HepG2 (cell line): ENCODE results near the gene CHST2. TPM values are rescaled to one million over a fixed set of nuclear protein-coding genes. Genes with fewer than 3 reads are reported as not detected.

Experiments used
- ATAC-seq: fragments of 200-7000 bp; cut with Tn5 transposase; 3 replicates; pipeline ENCODE4 v1.9.1; 2020; ENCODE audit warnings: mild to moderate bottlenecking, moderate library complexity
- BruUV-seq: library from RNA; stranded (reverse); fragments of 400-500 nt; replicated peaks from 2 replicates; lab custom pipeline; 2021; lab: Mats Ljungman, UMichigan
- CTCF ChIA-PET: fragments of 300-600 bp; formaldehyde crosslinking; extraction: SDS; loops from one replicate; lab custom pipeline; 2021; ENCODE audit warnings: low total read pairs, inconsistent platforms, low intra/inter-chr PET ratio; lab: Yijun Ruan, JAX
- POLR2A ChIA-PET: fragments of 350-600 bp; sonication (Branson Sonifier 250); formaldehyde crosslinking; loops from one replicate; lab custom pipeline; 2020; ENCODE audit warnings: antibody characterized with exemption, inconsistent platforms; lab: Yijun Ruan, JAX
- DNase-seq: peaks from one replicate; pipeline ENCODE4 v3.0.0-alpha.2; 2015; ENCODE audit warnings: low spot score
- FAIRE-seq: peaks from 3 replicates; lab custom pipeline; 2011; peaks lifted over from hg19 to GRCh38; lab: Jason Lieb, UNC
- H2AFZ ChIP-seq: one replicate; pipeline ENCODE4 v1.6.1; 2011; ENCODE audit warnings: low read length, inconsistent platforms
- H3K27ac ChIP-seq: fragments of 300-600 bp; 3 replicates; pipeline ENCODE4 v1.8.0; 2011; ENCODE audit warnings: mixed run types, mild to moderate bottlenecking, mixed read lengths, low read length, inconsistent platforms; ENCODE audit not compliant: insufficient read depth; ENCODE audit errors: extremely low read length
- H3K27me3 ChIP-seq, 2 experiments: fragments of 200-600 bp in 1 of 2; 2 replicates in 1 of 2; 3 replicates in 1 of 2; pipeline versions ENCODE4 v1.6.0 to v1.8.0; 2011; ENCODE audit warnings: low read length in 2 of 2, mild to moderate bottlenecking in 2 of 2, moderate library complexity in 2 of 2, inconsistent platforms in 1 of 2; ENCODE audit not compliant: insufficient read depth in 2 of 2, control insufficient read depth in 1 of 2
- H3K36me3 ChIP-seq, 2 experiments: fragments of 200-600 bp in 1 of 2; replicated peaks in 1 of 2; 2 replicates in 1 of 2; 3 replicates in 1 of 2; pipeline versions ENCODE4 v1.5.1 to v1.8.0; 2011; ENCODE audit warnings: low read length in 2 of 2, inconsistent platforms in 1 of 2; ENCODE audit not compliant: insufficient read depth in 2 of 2, control insufficient read depth in 1 of 2
- H3K4me1 ChIP-seq: 2 replicates; pipeline ENCODE4 v1.5.1; 2012; ENCODE audit warnings: low read length, inconsistent platforms; ENCODE audit not compliant: insufficient read depth
- H3K4me2 ChIP-seq: 2 replicates; pipeline ENCODE4 v1.6.0; 2011; ENCODE audit warnings: low read depth, low read length, inconsistent platforms
- H3K4me3 ChIP-seq, 3 experiments: fragments of 200-600 bp in 1 of 3; sonication (generic), shearing (Covaris generic) in 1 of 3; replicated peaks in 1 of 3; 2 replicates each; pipeline ENCODE4 v1.5.1; 2011 to 2016; ENCODE audit warnings: low read length in 3 of 3, inconsistent platforms in 2 of 3, low read depth in 2 of 3, mild to moderate bottlenecking in 2 of 3, control low read depth in 1 of 3, mixed read lengths in 1 of 3; ENCODE audit not compliant: insufficient read depth in 1 of 3
- H3K79me2 ChIP-seq: one replicate; pipeline ENCODE4 v1.6.1; 2011; ENCODE audit warnings: low read length, inconsistent platforms; ENCODE audit not compliant: insufficient read depth
- H3K9ac ChIP-seq: 2 replicates; pipeline ENCODE4 v1.6.0; 2011; ENCODE audit warnings: mild to moderate bottlenecking, low read depth, low read length, inconsistent platforms; ENCODE audit not compliant: insufficient read depth
- H3K9me3 ChIP-seq: 2 replicates; pipeline ENCODE4 v1.5.1; 2012; ENCODE audit warnings: mild to moderate bottlenecking, low read length
- H4K20me1 ChIP-seq: 2 replicates; pipeline ENCODE4 v1.6.0; 2011; ENCODE audit warnings: inconsistent platforms, mild to moderate bottlenecking, low read length, moderate library complexity; ENCODE audit not compliant: insufficient read depth
- CBFB ChIP-seq: sonication (generic); formaldehyde crosslinking; IDR thresholded peaks from 2 replicates; pipeline ENCODE4 v1.4.0; 2020; ENCODE audit warnings: missing genetic modification reagents
- CC2D1A ChIP-seq: sonication (generic); formaldehyde crosslinking; IDR thresholded peaks from 2 replicates; pipeline ENCODE4 v1.8.1; 2023; ENCODE audit warnings: mild to moderate bottlenecking, missing genetic modification reagents
- CHD2 ChIP-seq: IDR thresholded peaks from 2 replicates; pipeline ENCODE4 v1.6.1; 2011; ENCODE audit warnings: low read depth, low read length, improper control_type of control experiment
- ISX ChIP-seq: sonication (generic); formaldehyde crosslinking; conservative IDR thresholded peaks from 2 replicates; pipeline ENCODE4 v1.5.0; 2020; ENCODE audit warnings: missing genetic modification reagents
- MTA3 ChIP-seq: sonication (generic); formaldehyde crosslinking; IDR thresholded peaks from 2 replicates; pipeline ENCODE4 v1.4.0; 2020; ENCODE audit warnings: missing genetic modification reagents
- PHF20 ChIP-seq: sonication (generic); formaldehyde crosslinking; IDR thresholded peaks from 2 replicates; pipeline ENCODE4 v1.5.0; 2020; ENCODE audit warnings: mild to moderate bottlenecking, missing genetic modification reagents
- ZBTB3 ChIP-seq: sonication (generic); formaldehyde crosslinking; IDR thresholded peaks from 2 replicates; pipeline ENCODE4 v1.4.0; 2020; ENCODE audit warnings: low read depth, mild to moderate bottlenecking, moderate library complexity, missing genetic modification reagents, borderline replicate concordance
- ZNF354B ChIP-seq: sonication (generic); formaldehyde crosslinking; IDR thresholded peaks from 2 replicates; pipeline ENCODE4 v1.8.0; 2022; ENCODE audit warnings: mild to moderate bottlenecking, missing genetic modification reagents
- ZNF501 ChIP-seq: sonication (generic); formaldehyde crosslinking; IDR thresholded peaks from 2 replicates; pipeline ENCODE4 v1.5.1; 2020; ENCODE audit warnings: mild to moderate bottlenecking, moderate library complexity, missing genetic modification reagents
- ZNF660 ChIP-seq: sonication (generic); formaldehyde crosslinking; IDR thresholded peaks from 2 replicates; pipeline ENCODE4 v1.5.1; 2020; ENCODE audit warnings: mild to moderate bottlenecking, low read depth, missing genetic modification reagents, borderline replicate concordance
- WGBS: methylation state at CpG from one replicate; pipeline ENCODE4 v1.1.6; 2017; ENCODE audit warnings: low lambda C conversion rate; 5-methylcytosine and 5-hydroxymethylcytosine counted together
- in situ Hi-C: cut with HindIII; loops from 2 replicates; pipeline ENCODE4 v1.10.0; 2017; ENCODE audit warnings: low pct_unique_long_range_greater_than_20kb; ENCODE audit not compliant: extremely low pct_ligation_motif_present
- intact Hi-C: fragments of 100-400 bp; cut with micrococcal nuclease; formaldehyde crosslinking; loops from one replicate; pipeline ENCODE4 v1.10.0; 2022; ENCODE audit not compliant: unreplicated experiment
- polyA plus RNA-seq, 8 experiments: library from polyadenylated mRNA; depleted of rRNA in 3 of 8; stranded (reverse) in 7 of 8; unstranded in 1 of 8; fragments of >200 nt; fragmentation: Illumina TruSeq in 4 of 8; extraction: Trizol in 4 of 8; gene quantifications; 2 replicates each; pipeline versions ENCODE4 v1.2.1 to v1.2.3, GENCODE V29; 2011 to 2016; ENCODE audit warnings: low read depth in 4 of 8, missing spikeins in 1 of 8, mixed read lengths in 1 of 8; ENCODE audit not compliant: insufficient read depth in 1 of 8
- total RNA-seq, 5 experiments: library from RNA; depleted of rRNA; stranded (reverse); fragments of >200 nt; fragmentation: Illumina TruSeq; extraction: Trizol; gene quantifications; 2 replicates each; pipeline ENCODE4 v1.2.3, GENCODE V29; 2016; ENCODE audit warnings: low read depth in 1 of 5
- TF ChIP-seq, protein P1 (sequence below): sonication (generic); formaldehyde crosslinking; IDR thresholded peaks from 2 replicates; pipeline ENCODE4 v1.9.0; 2022; ENCODE audit warnings: missing genetic modification reagents, mild to moderate bottlenecking, borderline replicate concordance
- TF ChIP-seq, protein P2 (sequence below): sonication (generic); formaldehyde crosslinking; IDR thresholded peaks from 2 replicates; pipeline ENCODE4 v1.8.0; 2022; ENCODE audit warnings: mild to moderate bottlenecking, missing genetic modification reagents, borderline replicate concordance
- TF ChIP-seq, protein P3 (sequence below): IDR thresholded peaks from 2 replicates; pipeline ENCODE4 v1.6.1; 2016; ENCODE audit warnings: missing genetic modification reagents, missing compliant biosample characterization
- TF ChIP-seq, protein P4 (sequence below): sonication (generic); formaldehyde crosslinking; IDR thresholded peaks from 2 replicates; pipeline ENCODE4 v1.5.1; 2020; ENCODE audit warnings: missing genetic modification reagents, mild to moderate bottlenecking, borderline replicate concordance
- TF ChIP-seq, protein P5 (sequence below): IDR thresholded peaks from 2 replicates; pipeline ENCODE4 v1.6.1; 2016; ENCODE audit warnings: missing compliant biosample characterization, missing genetic modification reagents, borderline replicate concordance
- TF ChIP-seq, protein P6 (sequence below): sonication (generic); formaldehyde crosslinking; IDR thresholded peaks from 2 replicates; pipeline ENCODE4 v1.5.1; 2020; ENCODE audit warnings: missing genetic modification reagents, mild to moderate bottlenecking, borderline replicate concordance

Gene CHST2
- total and polyA plus RNA-seq, 2 of the 13 experiments (the other 11 are each of a cell fraction or from before 2014, with no cell fraction given): not detected

DNA sequence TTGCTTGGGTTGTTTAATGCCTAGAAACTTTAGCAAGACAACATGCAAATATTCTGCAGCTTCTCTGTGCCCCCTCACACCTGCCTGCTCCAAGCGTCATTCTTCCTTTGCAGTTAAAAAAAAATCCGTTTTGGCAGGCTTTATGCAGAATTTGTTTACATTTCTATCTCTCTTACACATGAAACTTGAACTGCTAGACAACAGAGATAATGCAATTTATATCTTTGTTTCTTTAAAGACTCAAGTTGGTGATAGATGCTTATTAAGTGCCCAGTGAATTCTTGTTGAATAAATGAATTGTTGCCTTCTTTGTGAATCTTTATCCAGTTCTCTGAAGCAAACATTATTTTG is 53.2 kb downstream of the CHST2 start:
- FAIRE-seq (no peak), DNase-seq (no peak), ATAC-seq (no peak)
- Histone ChIP-seq H3K4me2 (no peak overlapping the region), H3K9ac (no peak overlapping the region), H4K20me1 (no peaks in the 10 kb centered on the region), H2AFZ (no peak overlapping the region), H3K27ac (no peak overlapping the region), H3K79me2 (no peaks in the 10 kb centered on the region), H3K9me3 (no peaks in the 10 kb centered on the region), H3K36me3 (no peaks in the 10 kb centered on the region), H3K4me3 (no peak overlapping the region), H3K27me3 (peaks cover 0 to 2% of the 10 kb centered on the region in 2 experiments; a peak in 1 of 5 replicates), H3K4me1 (no peaks in the 10 kb centered on the region)
- BruUV-seq: no TSS peak
- TF ChIP-seq CHD2 (no peak), ISX (CRISPR knock-in tag) (no peak), PHF20 (CRISPR knock-in tag) (no peak), ZNF354B (CRISPR knock-in tag) (no peak), CC2D1A (CRISPR knock-in tag) (no peak), ZNF660 (CRISPR knock-in tag) (no peak), MTA3 (no peak), ZBTB3 (CRISPR knock-in tag) (no peak), ZNF501 (CRISPR knock-in tag) (no peak), CBFB (CRISPR knock-in tag) (no peak)
- TF ChIP-seq, protein P1, sequence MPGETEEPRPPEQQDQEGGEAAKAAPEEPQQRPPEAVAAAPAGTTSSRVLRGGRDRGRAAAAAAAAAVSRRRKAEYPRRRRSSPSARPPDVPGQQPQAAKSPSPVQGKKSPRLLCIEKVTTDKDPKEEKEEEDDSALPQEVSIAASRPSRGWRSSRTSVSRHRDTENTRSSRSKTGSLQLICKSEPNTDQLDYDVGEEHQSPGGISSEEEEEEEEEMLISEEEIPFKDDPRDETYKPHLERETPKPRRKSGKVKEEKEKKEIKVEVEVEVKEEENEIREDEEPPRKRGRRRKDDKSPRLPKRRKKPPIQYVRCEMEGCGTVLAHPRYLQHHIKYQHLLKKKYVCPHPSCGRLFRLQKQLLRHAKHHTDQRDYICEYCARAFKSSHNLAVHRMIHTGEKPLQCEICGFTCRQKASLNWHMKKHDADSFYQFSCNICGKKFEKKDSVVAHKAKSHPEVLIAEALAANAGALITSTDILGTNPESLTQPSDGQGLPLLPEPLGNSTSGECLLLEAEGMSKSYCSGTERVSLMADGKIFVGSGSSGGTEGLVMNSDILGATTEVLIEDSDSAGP: no peak
- TF ChIP-seq, protein P2, sequence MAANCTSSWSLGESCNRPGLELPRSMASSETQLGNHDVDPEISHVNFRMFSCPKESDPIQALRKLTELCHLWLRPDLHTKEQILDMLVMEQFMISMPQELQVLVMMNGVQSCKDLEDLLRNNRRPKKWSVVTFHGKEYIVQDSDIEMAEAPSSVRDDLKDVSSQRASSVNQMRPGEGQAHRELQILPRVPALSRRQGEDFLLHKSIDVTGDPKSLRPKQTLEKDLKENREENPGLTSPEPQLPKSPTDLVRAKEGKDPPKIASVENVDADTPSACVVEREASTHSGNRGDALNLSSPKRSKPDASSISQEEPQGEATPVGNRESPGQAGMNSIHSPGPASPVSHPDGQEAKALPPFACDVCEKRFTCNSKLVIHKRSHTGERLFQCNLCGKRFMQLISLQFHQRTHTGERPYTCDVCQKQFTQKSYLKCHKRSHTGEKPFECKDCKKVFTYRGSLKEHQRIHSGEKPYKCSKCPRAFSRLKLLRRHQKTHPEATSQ (CRISPR knock-in tag): no peak
- TF ChIP-seq, protein P3, sequence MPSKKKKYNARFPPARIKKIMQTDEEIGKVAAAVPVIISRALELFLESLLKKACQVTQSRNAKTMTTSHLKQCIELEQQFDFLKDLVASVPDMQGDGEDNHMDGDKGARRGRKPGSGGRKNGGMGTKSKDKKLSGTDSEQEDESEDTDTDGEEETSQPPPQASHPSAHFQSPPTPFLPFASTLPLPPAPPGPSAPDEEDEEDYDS (CRISPR knock-in tag): no peak
- TF ChIP-seq, protein P4, sequence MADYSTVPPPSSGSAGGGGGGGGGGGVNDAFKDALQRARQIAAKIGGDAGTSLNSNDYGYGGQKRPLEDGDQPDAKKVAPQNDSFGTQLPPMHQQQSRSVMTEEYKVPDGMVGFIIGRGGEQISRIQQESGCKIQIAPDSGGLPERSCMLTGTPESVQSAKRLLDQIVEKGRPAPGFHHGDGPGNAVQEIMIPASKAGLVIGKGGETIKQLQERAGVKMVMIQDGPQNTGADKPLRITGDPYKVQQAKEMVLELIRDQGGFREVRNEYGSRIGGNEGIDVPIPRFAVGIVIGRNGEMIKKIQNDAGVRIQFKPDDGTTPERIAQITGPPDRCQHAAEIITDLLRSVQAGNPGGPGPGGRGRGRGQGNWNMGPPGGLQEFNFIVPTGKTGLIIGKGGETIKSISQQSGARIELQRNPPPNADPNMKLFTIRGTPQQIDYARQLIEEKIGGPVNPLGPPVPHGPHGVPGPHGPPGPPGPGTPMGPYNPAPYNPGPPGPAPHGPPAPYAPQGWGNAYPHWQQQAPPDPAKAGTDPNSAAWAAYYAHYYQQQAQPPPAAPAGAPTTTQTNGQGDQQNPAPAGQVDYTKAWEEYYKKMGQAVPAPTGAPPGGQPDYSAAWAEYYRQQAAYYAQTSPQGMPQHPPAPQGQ (CRISPR knock-in tag): no peak
- TF ChIP-seq, protein P5, sequence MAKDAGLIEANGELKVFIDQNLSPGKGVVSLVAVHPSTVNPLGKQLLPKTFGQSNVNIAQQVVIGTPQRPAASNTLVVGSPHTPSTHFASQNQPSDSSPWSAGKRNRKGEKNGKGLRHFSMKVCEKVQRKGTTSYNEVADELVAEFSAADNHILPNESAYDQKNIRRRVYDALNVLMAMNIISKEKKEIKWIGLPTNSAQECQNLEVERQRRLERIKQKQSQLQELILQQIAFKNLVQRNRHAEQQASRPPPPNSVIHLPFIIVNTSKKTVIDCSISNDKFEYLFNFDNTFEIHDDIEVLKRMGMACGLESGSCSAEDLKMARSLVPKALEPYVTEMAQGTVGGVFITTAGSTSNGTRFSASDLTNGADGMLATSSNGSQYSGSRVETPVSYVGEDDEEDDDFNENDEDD (CRISPR knock-in tag): no peak
- TF ChIP-seq, protein P6, sequence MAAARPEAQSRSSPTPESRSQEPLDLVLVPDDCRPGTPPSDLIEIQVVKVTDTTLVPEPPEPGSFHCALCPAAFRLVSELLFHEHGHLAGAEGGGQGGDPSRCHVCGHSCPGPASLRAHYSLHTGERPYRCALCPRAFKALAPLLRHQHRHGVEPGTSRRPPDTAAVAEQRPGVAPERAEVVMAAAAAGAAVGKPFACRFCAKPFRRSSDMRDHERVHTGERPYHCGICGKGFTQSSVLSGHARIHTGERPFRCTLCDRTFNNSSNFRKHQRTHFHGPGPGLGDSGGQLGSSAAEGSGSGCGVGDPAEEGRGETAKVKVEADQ: no peak
- in situ Hi-C loops (no loop called here), intact Hi-C loops (no loop called here)
- 27% methylated on average over 2 of the region's 2 CpGs for WGBS
- ChIA-PET CTCF (no interaction called here), POLR2A (no interaction called here)
